MCF 10A (cell line): Measurements from ENCODE around the gene CHODL. TPM values are rescaled to one million over a fixed set of nuclear protein-coding genes. Genes with fewer than 3 reads are reported as not detected.

ENCODE experiments used
- BruUV-seq: library from RNA; stranded (reverse); fragments of 400-500 nt; replicated peaks from 2 replicates; lab custom pipeline; 2021; lab: Mats Ljungman, UMichigan
- CTCF ChIA-PET: fragments of 300-600 bp; sonication (Branson Sonifier 250); formaldehyde crosslinking; extraction: SDS; loops from one replicate; lab custom pipeline; 2021; ENCODE audit warnings: antibody characterized with exemption, inconsistent platforms; lab: Yijun Ruan, JAX
- POLR2A ChIA-PET: fragments of 300-600, 350-650 bp; sonication (Branson Sonifier 250); formaldehyde crosslinking; extraction: SDS; loops from one replicate; lab custom pipeline; 2020; ENCODE audit warnings: antibody characterized with exemption, inconsistent platforms; lab: Yijun Ruan, JAX
- DNase-seq: peaks from one replicate; pipeline ENCODE4 v3.0.0-alpha.2; 2018; ENCODE audit not compliant: unreplicated experiment
- H3K27ac Mint-ChIP-seq: one replicate; pipeline ENCODE4 v1.8.0; 2022; ENCODE audit warnings: mild to moderate bottlenecking, low read depth, mixed read lengths; ENCODE audit not compliant: unreplicated experiment
- H3K27me3 Mint-ChIP-seq: one replicate; pipeline ENCODE4 v1.8.0; 2022; ENCODE audit warnings: mixed read lengths; ENCODE audit not compliant: insufficient read depth, unreplicated experiment
- H3K36me3 Mint-ChIP-seq: one replicate; pipeline ENCODE4 v1.8.0; 2022; ENCODE audit warnings: mild to moderate bottlenecking, moderate library complexity, mixed read lengths; ENCODE audit not compliant: insufficient read depth, unreplicated experiment
- H3K4me1 Mint-ChIP-seq: one replicate; pipeline ENCODE4 v1.8.0; 2022; ENCODE audit warnings: mixed read lengths; ENCODE audit not compliant: insufficient read depth, unreplicated experiment
- H3K4me3 Mint-ChIP-seq: one replicate; pipeline ENCODE4 v1.8.0; 2022; ENCODE audit warnings: mild to moderate bottlenecking, moderate library complexity, mixed read lengths; ENCODE audit not compliant: unreplicated experiment
- H3K9me3 Mint-ChIP-seq: one replicate; pipeline ENCODE4 v1.8.0; 2022; ENCODE audit warnings: mixed read lengths; ENCODE audit not compliant: unreplicated experiment
- CTCF ChIP-seq: fragments of 200-600 bp; IDR thresholded peaks from one replicate; pipeline ENCODE4 v1.8.0; 2022; ENCODE audit warnings: antibody characterized with exemption, mild to moderate bottlenecking; ENCODE audit not compliant: unreplicated experiment
- intact Hi-C: fragments of 100-400 bp; cut with micrococcal nuclease; formaldehyde crosslinking; loops from 2 replicates; pipeline ENCODE4 v1.14.1; 2022
- total RNA-seq: library from RNA; stranded (reverse); gene quantifications from 2 replicates; pipeline ENCODE4 v1.2.3, GENCODE V29; 2022

The CHODL gene
- total RNA-seq, 1 experiment from 2014 or later: 0.19 TPM

- intact Hi-C loops: loop anchor here (2.0 kb wide), 1 partner anchor 343 kb away; no protein-coding TSS in a partner anchor
- no peak for TF ChIP-seq CTCF
- Mint-ChIP-seq H3K4me3 (no peak overlapping the region), H3K36me3 (no peaks in the 10 kb centered on the region), H3K27ac (no peak overlapping the region), H3K4me1 (no peaks in the 10 kb centered on the region), H3K27me3 (no peaks in the 10 kb centered on the region), H3K9me3 (no peaks in the 10 kb centered on the region)
- DNase-seq: no peak
- POLR2A ChIA-PET: no interaction called here
- CTCF ChIA-PET: interaction anchor here (0.6 to 2.8 kb wide), 5 partner anchors 15 to 342 kb away, joined by 3 to 34 read pairs (median 3); no protein-coding TSS in a partner anchor
- BruUV-seq: no TSS peak
Observed at GRCh38 chr21:18267496-18267895, 22.9 kb downstream of the CHODL start.

- intact Hi-C loops: no loop called here
Observed at GRCh38 chr21:18268906-18269305, 24.3 kb downstream of the CHODL start.

DNA sequence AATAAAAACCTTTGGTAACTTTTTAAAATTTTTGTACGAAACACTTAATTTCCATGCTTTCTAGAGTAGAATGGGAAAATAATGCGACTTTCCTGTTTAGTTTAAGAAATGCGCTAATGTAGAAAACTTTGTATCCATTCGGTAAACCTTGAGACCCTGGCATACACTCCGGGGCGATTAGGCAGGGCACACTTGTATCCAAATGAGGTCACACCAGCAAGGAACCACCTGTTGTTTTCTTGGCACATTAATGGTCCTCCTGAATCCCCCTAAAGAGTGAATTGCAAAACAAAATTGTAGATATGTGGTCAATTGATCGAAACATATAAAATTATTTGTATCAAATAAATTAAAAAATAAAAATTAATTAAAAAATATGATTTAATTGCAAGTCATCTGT lies 25.2 kb downstream of the CHODL start:
- POLR2A ChIA-PET: no interaction called here
- Mint-ChIP-seq H3K27ac (no peak overlapping the region), H3K4me1 (no peaks in the 10 kb centered on the region), H3K4me3 (no peak overlapping the region), H3K27me3 (no peaks in the 10 kb centered on the region), H3K9me3 (no peaks in the 10 kb centered on the region), H3K36me3 (no peaks in the 10 kb centered on the region)
- TF ChIP-seq CTCF: no peak
- intact Hi-C loops: no loop called here
- CTCF ChIA-PET: no interaction called here
- BruUV-seq: no TSS peak
- no peak for DNase-seq

More at GRCh38 chr21:18268906-18269305, 24.3 kb downstream of the CHODL start:
- ChIA-PET CTCF (interaction anchor here (0.6 to 0.8 kb wide), 2 partner anchors 27 to 149 kb away, joined by 3 read pairs; no protein-coding TSS in a partner anchor), POLR2A (no interaction called here)
- H3K36me3 Mint-ChIP-seq: no peaks in the 10 kb centered on the region
- no peaks in the 10 kb centered on the region for H3K4me1 Mint-ChIP-seq
- H3K27ac Mint-ChIP-seq: no peak overlapping the region
- no peaks in the 10 kb centered on the region for H3K9me3 Mint-ChIP-seq
- no TSS peak for BruUV-seq
- H3K4me3 Mint-ChIP-seq: no peak overlapping the region
- no peaks in the 10 kb centered on the region for H3K27me3 Mint-ChIP-seq
- no peak for TF ChIP-seq CTCF
- no peak for DNase-seq

DNA sequence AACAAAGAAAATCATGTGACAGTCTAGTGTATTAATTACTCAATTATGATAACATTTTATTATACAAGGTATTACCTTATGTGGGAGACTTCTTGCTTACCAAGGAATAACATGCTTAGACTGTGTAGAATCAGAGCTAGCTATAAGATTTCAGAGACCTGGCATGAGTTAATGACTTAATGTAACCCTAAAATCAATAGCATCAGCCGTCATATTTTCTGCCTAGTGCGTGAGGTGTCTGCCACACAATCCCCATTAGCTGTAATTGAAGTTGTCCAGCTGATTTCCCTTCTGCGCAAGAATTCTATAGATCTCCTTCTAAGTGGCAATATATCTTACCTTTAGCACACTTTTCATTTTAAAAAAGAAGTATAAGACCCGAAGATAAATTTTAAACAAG lies 28.8 kb downstream of the CHODL start:
- no peaks in the 10 kb centered on the region for H3K4me1 Mint-ChIP-seq
- no TSS peak for BruUV-seq
- H3K4me3 Mint-ChIP-seq: no peak overlapping the region
- H3K27ac Mint-ChIP-seq: no peak overlapping the region
- no peak for DNase-seq
- ChIA-PET CTCF (interaction anchor here (0.6 to 1.0 kb wide), 2 partner anchors 9 to 44 kb away, joined by 3 to 4 read pairs; no protein-coding TSS in a partner anchor), POLR2A (no interaction called here)
- TF ChIP-seq CTCF: no peak
- no peaks in the 10 kb centered on the region for H3K27me3 Mint-ChIP-seq
- H3K36me3 Mint-ChIP-seq: no peaks in the 10 kb centered on the region
- intact Hi-C loops: no loop called here
- H3K9me3 Mint-ChIP-seq: no peaks in the 10 kb centered on the region
